ENCODE results near the gene CYP2W1. TPM values are rescaled to one million over a fixed set of nuclear protein-coding genes. Genes with fewer than 3 reads are reported as not detected.

Gene CYP2W1
- total RNA-seq, 1 experiment from 2014 or later: not detected

DNA sequence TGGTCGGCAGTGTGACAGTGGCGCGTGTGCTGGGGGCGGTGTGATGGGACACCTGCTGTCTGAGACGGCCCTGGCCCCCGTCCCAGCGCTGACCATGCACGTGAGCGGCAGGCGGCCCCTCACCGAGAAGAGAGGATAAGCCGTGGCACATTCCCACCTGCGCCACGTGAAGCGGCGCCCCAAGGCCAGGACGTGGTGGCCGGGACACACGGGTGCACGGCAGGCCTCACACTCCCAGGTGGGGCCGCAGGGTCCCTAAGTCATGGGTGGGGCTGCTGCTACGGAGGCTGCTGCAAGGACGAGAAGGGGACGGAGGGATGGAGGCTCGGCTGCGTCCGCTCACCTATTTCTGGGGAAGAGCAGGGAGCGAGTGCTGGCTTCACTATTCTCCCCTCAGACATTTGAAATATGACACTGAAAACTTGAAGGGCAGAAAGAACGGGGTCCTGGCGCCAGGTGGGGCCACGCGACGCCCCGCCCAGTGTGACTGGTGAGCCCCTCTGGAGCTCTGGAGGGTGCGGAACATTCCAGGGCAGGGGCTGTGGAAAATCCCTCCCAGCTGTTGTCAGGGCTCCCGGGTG is 7.5 kb downstream of the CYP2W1 start:
- Histone ChIP-seq H3K9me3 (ENCODE audit: insufficient read depth, low read depth) (no peaks in the 10 kb centered on the region), H2AFZ (no peak overlapping the region), H3K4me2 (no peak overlapping the region), H4K20me1 (ENCODE audit: insufficient read depth) (peaks cover 4% of the 10 kb centered on the region; the same call in 1 of the 2 replicates), H3K36me3 (ENCODE audit: low read depth) (no peaks in the 10 kb centered on the region), H3K4me3 (no peak overlapping the region), H3K4me1 (replicated peaks; ENCODE audit: insufficient read depth) (no peaks in the 10 kb centered on the region), H3K27me3 (ENCODE audit: insufficient read depth, low read depth) (no peaks in the 10 kb centered on the region), H3K9me2 (ENCODE audit: insufficient read depth) (no peaks in the 10 kb centered on the region), H3K79me2 (ENCODE audit: low read depth) (no peaks in the 10 kb centered on the region), H3F3A (ENCODE audit: insufficient read depth, low read depth) (peaks cover 10% of the 10 kb centered on the region; the same call in 1 of the 2 replicates), H3K27ac (no peak overlapping the region)
- intact Hi-C loops (cut with micrococcal nuclease; ENCODE audit: unreplicated experiment): no loop called here
- DNase-seq: no peak
- ChIA-PET CTCF (interaction anchor here (0.6 kb wide), 3 partner anchors 64 to 174 kb away, joined by 3 to 12 read pairs (median 3); no protein-coding TSS in a partner anchor), POLR2A (ENCODE audit: unreplicated experiment) (no interaction called here)
- TF ChIP-seq, protein P1, sequence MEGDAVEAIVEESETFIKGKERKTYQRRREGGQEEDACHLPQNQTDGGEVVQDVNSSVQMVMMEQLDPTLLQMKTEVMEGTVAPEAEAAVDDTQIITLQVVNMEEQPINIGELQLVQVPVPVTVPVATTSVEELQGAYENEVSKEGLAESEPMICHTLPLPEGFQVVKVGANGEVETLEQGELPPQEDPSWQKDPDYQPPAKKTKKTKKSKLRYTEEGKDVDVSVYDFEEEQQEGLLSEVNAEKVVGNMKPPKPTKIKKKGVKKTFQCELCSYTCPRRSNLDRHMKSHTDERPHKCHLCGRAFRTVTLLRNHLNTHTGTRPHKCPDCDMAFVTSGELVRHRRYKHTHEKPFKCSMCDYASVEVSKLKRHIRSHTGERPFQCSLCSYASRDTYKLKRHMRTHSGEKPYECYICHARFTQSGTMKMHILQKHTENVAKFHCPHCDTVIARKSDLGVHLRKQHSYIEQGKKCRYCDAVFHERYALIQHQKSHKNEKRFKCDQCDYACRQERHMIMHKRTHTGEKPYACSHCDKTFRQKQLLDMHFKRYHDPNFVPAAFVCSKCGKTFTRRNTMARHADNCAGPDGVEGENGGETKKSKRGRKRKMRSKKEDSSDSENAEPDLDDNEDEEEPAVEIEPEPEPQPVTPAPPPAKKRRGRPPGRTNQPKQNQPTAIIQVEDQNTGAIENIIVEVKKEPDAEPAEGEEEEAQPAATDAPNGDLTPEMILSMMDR (conservative IDR thresholded peaks at IDR 0.05): no peak
- no peak for TF ChIP-seq EZH2 (IDR thresholded peaks at IDR 0.05; ENCODE audit: low read depth)
- BruUV-seq (replicated peaks): no TSS peak

DNA sequence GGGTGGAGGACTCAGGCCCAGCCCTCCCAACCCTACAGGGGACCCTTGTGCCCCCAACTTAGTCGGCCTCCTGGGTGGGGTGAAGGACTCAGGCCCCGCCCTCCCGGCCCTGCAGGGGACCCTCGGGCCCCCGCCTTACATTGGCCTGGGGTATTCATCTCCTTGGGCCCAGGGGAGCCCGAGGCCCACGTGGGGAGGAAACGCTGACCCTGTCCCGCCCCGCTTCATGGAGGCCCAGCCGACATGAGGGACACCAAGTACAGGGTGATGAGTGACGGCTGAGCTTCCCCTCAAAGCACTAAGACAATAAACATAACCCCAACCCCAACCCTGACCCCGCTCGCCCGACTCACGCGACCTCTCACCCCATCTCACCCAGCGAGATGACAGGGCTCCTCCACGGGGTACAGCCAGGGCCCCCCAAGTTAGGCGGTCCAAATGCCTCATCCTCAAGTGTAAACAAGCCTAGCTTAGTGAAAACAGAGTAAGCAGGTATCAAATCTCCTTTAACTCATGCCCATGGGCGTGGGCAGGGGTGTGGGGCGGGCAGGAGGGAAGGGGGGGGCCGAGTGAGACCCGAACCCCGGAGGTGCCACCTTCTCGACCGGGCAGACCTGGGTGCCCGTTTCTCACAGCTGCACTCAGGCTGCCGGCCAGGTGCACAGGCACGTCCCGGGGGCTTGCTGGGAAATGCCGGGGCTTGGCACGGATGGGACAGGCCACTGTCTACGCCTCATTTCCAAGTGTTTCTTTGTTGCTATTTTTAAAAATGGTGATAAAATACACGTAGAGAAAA is 8.2 kb downstream of the CYP2W1 start:
- H3K9me2 ChIP-seq (ENCODE audit: insufficient read depth): no peaks in the 10 kb centered on the region
- no peaks in the 10 kb centered on the region for H3K36me3 ChIP-seq (ENCODE audit: low read depth)
- CTCF ChIA-PET: interaction anchor here (0.6 to 2.7 kb wide), 4 partner anchors 63 to 185 kb away, joined by 3 to 17 read pairs (median 8); no protein-coding TSS in a partner anchor
- H3K9me3 ChIP-seq (ENCODE audit: insufficient read depth, low read depth): no peaks in the 10 kb centered on the region
- no peak overlapping the region for H3K4me2 ChIP-seq
- no peaks in the 10 kb centered on the region; the same call in 1 of the 2 replicates for H4K20me1 ChIP-seq (ENCODE audit: insufficient read depth)
- no peak overlapping the region for H2AFZ ChIP-seq
- no peaks in the 10 kb centered on the region for H3K4me1 ChIP-seq (replicated peaks; ENCODE audit: insufficient read depth)
- BruUV-seq (replicated peaks): no TSS peak
- no peak for DNase-seq
- no peaks in the 10 kb centered on the region for H3K27me3 ChIP-seq (ENCODE audit: insufficient read depth, low read depth)
- H3K79me2 ChIP-seq (ENCODE audit: low read depth): no peaks in the 10 kb centered on the region
- H3F3A ChIP-seq (ENCODE audit: insufficient read depth, low read depth): peaks cover 6% of the 10 kb centered on the region; the same call in 1 of the 2 replicates
- intact Hi-C loops (cut with micrococcal nuclease; ENCODE audit: unreplicated experiment): no loop called here
- TF ChIP-seq EZH2 (IDR thresholded peaks at IDR 0.05; ENCODE audit: low read depth): no peak
- TF ChIP-seq, protein P1 (conservative IDR thresholded peaks at IDR 0.05): no peak
- H3K4me3 ChIP-seq: no peak overlapping the region
- H3K27ac ChIP-seq: no peak overlapping the region
- POLR2A ChIA-PET (ENCODE audit: unreplicated experiment): no interaction called here

DNA sequence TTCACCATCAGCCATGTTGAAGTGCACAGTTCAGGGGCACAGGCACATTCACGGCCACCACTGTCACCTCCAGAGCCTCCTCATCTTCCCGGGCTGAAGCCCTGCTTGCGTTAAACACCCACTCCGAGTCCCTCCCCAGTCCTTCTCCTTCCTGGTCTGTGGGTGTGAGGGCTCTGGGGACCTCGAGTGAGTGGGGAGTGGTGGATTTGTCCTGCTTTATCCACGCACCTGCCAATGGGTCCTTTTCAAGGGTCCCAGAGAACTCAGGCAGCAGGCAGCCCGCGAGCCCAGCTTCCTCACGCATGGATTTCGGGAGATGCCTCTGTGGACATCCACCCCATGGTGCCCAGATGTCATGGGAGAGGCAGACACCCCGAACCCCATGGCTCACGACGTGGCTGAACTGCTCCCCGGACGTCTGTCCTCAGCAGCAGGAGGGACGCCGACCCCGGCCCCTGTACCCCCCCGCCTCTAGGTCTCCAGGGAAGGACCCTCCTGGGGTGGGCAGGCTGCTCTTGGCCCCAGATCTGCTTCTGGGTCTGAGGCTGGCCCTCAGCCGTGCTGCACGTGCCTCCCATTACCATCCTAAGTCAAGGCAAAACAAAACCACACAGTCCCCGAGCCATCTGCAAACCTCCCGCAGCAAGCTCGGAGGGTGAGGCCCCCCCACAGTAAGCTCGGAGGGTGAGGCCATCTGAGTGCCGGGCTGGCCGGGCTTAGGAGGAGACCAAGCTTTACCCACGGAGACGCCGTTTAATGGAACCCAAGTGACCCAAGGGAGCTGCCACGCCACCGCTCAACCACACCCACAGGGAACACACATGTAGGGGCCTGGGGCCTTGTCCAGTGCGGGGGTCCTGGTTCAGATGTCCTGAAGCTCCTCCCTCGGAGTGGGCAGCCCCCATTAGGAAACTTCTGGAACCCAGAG is 9.0 kb downstream of the CYP2W1 start:
- Histone ChIP-seq H3K4me1 (replicated peaks; ENCODE audit: insufficient read depth) (no peaks in the 10 kb centered on the region), H3F3A (ENCODE audit: insufficient read depth, low read depth) (no peaks in the 10 kb centered on the region), H3K9me2 (ENCODE audit: insufficient read depth) (no peaks in the 10 kb centered on the region), H3K4me2 (no peak overlapping the region), H3K9me3 (ENCODE audit: insufficient read depth, low read depth) (no peaks in the 10 kb centered on the region), H3K79me2 (ENCODE audit: low read depth) (no peaks in the 10 kb centered on the region), H3K4me3 (no peak overlapping the region), H3K36me3 (ENCODE audit: low read depth) (no peaks in the 10 kb centered on the region), H4K20me1 (ENCODE audit: insufficient read depth) (no peaks in the 10 kb centered on the region; the same call in 1 of the 2 replicates), H3K27ac (no peak overlapping the region), H3K27me3 (ENCODE audit: insufficient read depth, low read depth) (no peaks in the 10 kb centered on the region), H2AFZ (no peak overlapping the region)
- BruUV-seq (replicated peaks): TSS peak; percentile 6
- CTCF ChIA-PET: interaction anchor here (1.1 to 3.4 kb wide), 3 partner anchors 14 to 184 kb away, joined by 3 to 25 read pairs (median 17); no protein-coding TSS in a partner anchor
- intact Hi-C loops (cut with micrococcal nuclease; ENCODE audit: unreplicated experiment): no loop called here
- POLR2A ChIA-PET (ENCODE audit: unreplicated experiment): interaction anchor here (0.7 kb wide), 1 partner anchor 30 kb away, joined by 9 read pairs; no protein-coding TSS in a partner anchor
- no peak for TF ChIP-seq EZH2 (IDR thresholded peaks at IDR 0.05; ENCODE audit: low read depth)
- TF ChIP-seq, protein P1 (conservative IDR thresholded peaks at IDR 0.05): no peak
- no peak for DNase-seq

Data from PC-9 (cell line).